Neural crest cell (in vitro differentiated cells): ENCODE results near the gene PMPCB. TPM values are rescaled to one million over a fixed set of nuclear protein-coding genes. Genes with fewer than 3 reads are reported as not detected.

Experiments
- DNase-seq: peaks from one replicate; pipeline ENCODE4 v3.0.0; 2021; ENCODE audit warnings: low read depth, mixed read lengths, low spot score
- H3K27ac Mint-ChIP-seq: one replicate; pipeline ENCODE4 v1.8.0; 2021; ENCODE audit warnings: mild to moderate bottlenecking, mixed read lengths; ENCODE audit not compliant: unreplicated experiment
- H3K27me3 Mint-ChIP-seq: 2 replicates; pipeline ENCODE4 v1.8.0; 2021; ENCODE audit warnings: low read depth, mild to moderate bottlenecking, mixed read lengths
- H3K36me3 Mint-ChIP-seq: 2 replicates; pipeline ENCODE4 v1.8.0; 2021; ENCODE audit warnings: low read depth, mild to moderate bottlenecking, mixed read lengths
- H3K4me1 Mint-ChIP-seq: 2 replicates; pipeline ENCODE4 v1.8.0; 2021; ENCODE audit warnings: mixed read lengths
- H3K4me3 Mint-ChIP-seq: one replicate; pipeline ENCODE4 v1.8.0; 2021; ENCODE audit warnings: mild to moderate bottlenecking, mixed read lengths
- H3K9me3 Mint-ChIP-seq: 2 replicates; pipeline ENCODE4 v1.8.0; 2021; ENCODE audit warnings: mixed read lengths
- total RNA-seq: library from RNA; stranded (reverse); gene quantifications from 2 replicates; pipeline ENCODE4 v1.2.1, GENCODE V29; 2021
- TF ChIP-seq, protein P1 (sequence below): fragments of 200-600 bp; sonication (generic); conservative IDR thresholded peaks from 2 replicates; pipeline ENCODE4 v1.5.0; 2021; ENCODE audit warnings: antibody characterized with exemption, mild to moderate bottlenecking

PMPCB gene
- total RNA-seq, 1 donor from 2014 or later, result 64.4 TPM

DNA sequence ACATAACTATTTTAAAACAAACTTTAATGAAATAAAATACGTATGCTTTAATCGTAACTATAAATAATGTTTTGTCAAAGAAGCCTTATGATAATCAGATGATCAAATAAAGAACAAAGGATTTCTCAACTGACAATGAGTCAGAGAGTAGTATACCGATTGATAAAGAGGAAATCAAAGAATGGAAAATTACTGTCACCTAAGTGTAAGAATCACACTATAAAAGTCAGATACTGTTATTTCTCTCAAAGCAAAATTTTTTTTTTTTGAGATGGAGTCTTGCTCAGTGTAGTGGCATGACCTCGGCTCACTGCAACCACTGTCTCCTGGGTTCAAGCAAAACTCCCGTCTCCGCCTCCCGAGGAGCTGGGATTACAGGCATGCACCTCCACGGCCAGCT is 28.5 kb downstream of the PMPCB start:
- no peak overlapping the region for H3K27ac Mint-ChIP-seq
- no peak overlapping the region for H3K4me3 Mint-ChIP-seq
- no peaks in the 10 kb centered on the region for H3K27me3 Mint-ChIP-seq
- H3K36me3 Mint-ChIP-seq, result peaks cover 9% of the 10 kb centered on the region
- DNase-seq, result no peak
- H3K9me3 Mint-ChIP-seq, result no peaks in the 10 kb centered on the region
- TF ChIP-seq, protein P1, sequence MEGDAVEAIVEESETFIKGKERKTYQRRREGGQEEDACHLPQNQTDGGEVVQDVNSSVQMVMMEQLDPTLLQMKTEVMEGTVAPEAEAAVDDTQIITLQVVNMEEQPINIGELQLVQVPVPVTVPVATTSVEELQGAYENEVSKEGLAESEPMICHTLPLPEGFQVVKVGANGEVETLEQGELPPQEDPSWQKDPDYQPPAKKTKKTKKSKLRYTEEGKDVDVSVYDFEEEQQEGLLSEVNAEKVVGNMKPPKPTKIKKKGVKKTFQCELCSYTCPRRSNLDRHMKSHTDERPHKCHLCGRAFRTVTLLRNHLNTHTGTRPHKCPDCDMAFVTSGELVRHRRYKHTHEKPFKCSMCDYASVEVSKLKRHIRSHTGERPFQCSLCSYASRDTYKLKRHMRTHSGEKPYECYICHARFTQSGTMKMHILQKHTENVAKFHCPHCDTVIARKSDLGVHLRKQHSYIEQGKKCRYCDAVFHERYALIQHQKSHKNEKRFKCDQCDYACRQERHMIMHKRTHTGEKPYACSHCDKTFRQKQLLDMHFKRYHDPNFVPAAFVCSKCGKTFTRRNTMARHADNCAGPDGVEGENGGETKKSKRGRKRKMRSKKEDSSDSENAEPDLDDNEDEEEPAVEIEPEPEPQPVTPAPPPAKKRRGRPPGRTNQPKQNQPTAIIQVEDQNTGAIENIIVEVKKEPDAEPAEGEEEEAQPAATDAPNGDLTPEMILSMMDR, result no peak
- no peaks in the 10 kb centered on the region for H3K4me1 Mint-ChIP-seq

DNA sequence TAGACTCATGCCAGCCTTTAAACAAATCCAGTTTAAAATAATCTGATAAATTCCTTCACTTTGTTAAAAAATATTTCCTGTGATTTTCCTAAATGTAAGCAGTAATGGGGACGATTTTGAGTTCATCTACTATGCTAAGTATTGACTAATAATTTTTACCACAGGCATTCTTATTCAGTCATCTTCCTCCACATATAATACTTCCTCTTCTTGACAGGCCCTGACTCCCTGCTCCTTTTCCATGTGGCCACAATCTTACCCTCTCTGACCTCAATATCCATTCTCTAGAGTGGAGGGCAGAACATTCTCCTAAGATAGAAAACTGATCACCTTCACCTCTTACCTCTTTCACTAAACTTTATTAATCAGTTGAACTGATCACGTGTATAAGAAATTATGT is 39.5 kb downstream of the PMPCB start:
- no peaks in the 10 kb centered on the region for H3K27me3 Mint-ChIP-seq
- no peaks in the 10 kb centered on the region for H3K9me3 Mint-ChIP-seq
- H3K4me1 Mint-ChIP-seq, result peaks cover 17% of the 10 kb centered on the region
- no peak overlapping the region for H3K4me3 Mint-ChIP-seq
- DNase-seq, result no peak
- TF ChIP-seq, protein P1, result no peak
- H3K27ac Mint-ChIP-seq, result no peak overlapping the region
- peaks cover 18% of the 10 kb centered on the region for H3K36me3 Mint-ChIP-seq

DNA sequence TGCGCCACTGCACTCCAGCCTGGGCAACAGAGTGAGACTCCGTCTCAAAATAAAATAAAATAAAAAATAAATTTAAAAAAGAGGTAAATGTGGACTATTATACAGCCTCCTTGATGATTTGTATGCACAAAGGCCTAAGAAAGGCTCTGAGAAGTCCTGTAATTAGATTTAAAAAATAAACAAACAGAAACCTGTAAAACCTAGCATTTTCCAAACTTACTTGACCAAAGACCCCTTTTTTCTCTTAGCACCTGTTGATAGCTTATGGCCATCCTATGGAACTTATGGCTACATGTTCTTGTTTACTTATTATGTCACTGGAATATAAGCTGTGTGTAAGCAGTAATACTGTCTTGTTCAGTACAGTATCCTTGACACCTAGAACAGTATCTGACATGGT is 41.6 kb downstream of the PMPCB start:
- Mint-ChIP-seq H3K9me3 (no peaks in the 10 kb centered on the region), H3K4me3 (no peak overlapping the region), H3K27me3 (no peaks in the 10 kb centered on the region), H3K27ac (no peak overlapping the region), H3K36me3 (peaks cover 18% of the 10 kb centered on the region), H3K4me1 (peaks cover 25% of the 10 kb centered on the region)
- TF ChIP-seq, protein P1, result no peak
- DNase-seq, result no peak

DNA sequence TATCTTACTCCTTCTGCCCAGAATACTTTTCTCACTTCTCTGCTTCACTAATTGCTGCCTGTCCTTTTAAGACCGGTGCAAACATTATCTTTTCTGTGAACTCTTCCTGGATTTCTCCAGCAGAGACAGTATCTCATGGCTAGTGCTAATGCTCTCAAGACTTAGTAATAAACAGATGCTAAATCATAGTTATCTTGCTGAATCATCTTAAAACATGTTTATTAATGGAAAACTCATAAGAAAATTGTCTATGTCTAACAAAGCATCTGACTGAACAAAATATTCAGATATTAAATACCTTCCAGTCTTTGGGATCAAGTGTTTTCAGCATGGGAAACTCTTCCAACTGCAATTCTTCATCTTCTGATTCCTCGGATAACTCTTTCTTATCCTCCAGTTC is 44.2 kb downstream of the PMPCB start:
- no peaks in the 10 kb centered on the region for H3K9me3 Mint-ChIP-seq
- peaks cover 33% of the 10 kb centered on the region for H3K4me1 Mint-ChIP-seq
- DNase-seq, result no peak
- H3K36me3 Mint-ChIP-seq, result peaks cover 18% of the 10 kb centered on the region
- H3K4me3 Mint-ChIP-seq, result peak overlapping the region; percentile 69
- TF ChIP-seq, protein P1, result no peak
- no peaks in the 10 kb centered on the region for H3K27me3 Mint-ChIP-seq
- H3K27ac Mint-ChIP-seq, result no peak overlapping the region

- TF ChIP-seq, protein P1, result no peak
- Mint-ChIP-seq H3K4me1 (peaks cover 40% of the 10 kb centered on the region), H3K36me3 (peaks cover 14% of the 10 kb centered on the region), H3K27me3 (no peaks in the 10 kb centered on the region), H3K9me3 (no peaks in the 10 kb centered on the region), H3K27ac (no peak overlapping the region), H3K4me3 (peak overlapping the region; percentile 98)
- DNase-seq, result no peak
Measured at GRCh38 chr7:103343332-103343731, 46.1 kb downstream of the PMPCB start.
